Thyroid gland (tissue), 4 donors: ENCODE results near the gene MSANTD4. TPM values are rescaled to one million over a fixed set of nuclear protein-coding genes. Genes with fewer than 3 reads are reported as not detected.

ENCODE experiments used
- DNase-seq, 2 donors: peaks; one replicate each; pipeline ENCODE4 v3.0.0-alpha.2; 2019
- H3K27ac ChIP-seq, 3 donors: fragments of 200-600 bp; sonication (generic); 1 replicate in 2 of 3; 2 replicates in 1 of 3; pipeline ENCODE4 v1.5.1; 2016 to 2019; ENCODE audit warnings: mild to moderate bottlenecking in 1 of 3, moderate library complexity in 1 of 3
- H3K27me3 ChIP-seq: fragments of 200-600 bp; sonication (generic); one replicate; pipeline ENCODE4 v1.5.1; 2019
- H3K36me3 ChIP-seq, 2 donors: fragments of 200-600 bp; sonication (generic); one replicate each; pipeline ENCODE4 v1.5.1; 2016 to 2019
- H3K4me1 ChIP-seq, 2 donors: fragments of 200-600 bp; sonication (generic); one replicate each; pipeline ENCODE4 v1.5.1; 2017 to 2019
- H3K4me3 ChIP-seq, 3 donors: fragments of 200-600 bp; sonication (generic); replicated peaks in 1 of 3; 1 replicate in 2 of 3; 2 replicates in 1 of 3; pipeline ENCODE4 v1.5.1; 2016; ENCODE audit warnings: mild to moderate bottlenecking in 1 of 3
- H3K9me3 ChIP-seq: fragments of 200-600 bp; sonication (generic); one replicate; pipeline ENCODE4 v1.5.1; 2017
- POLR2A ChIP-seq, 2 donors: fragments of 450-650 bp; IDR thresholded peaks; one replicate each; pipeline ENCODE4 v1.6.1; 2017; ENCODE audit warnings: antibody characterized with exemption in 2 of 2, mild to moderate bottlenecking in 2 of 2, moderate library complexity in 1 of 2
- WGBS, 2 donors: methylation state at CpG; one replicate each; pipeline ENCODE4 v1.1.5; 2017; 5-methylcytosine and 5-hydroxymethylcytosine counted together
- intact Hi-C: fragments of 100-400 bp; cut with DNase I; formaldehyde crosslinking; loops from one replicate; pipeline ENCODE4 v1.15.1; 2023
- total RNA-seq, 4 donors: library from RNA; depleted of rRNA; stranded (reverse); fragments of >200 nt; gene quantifications; one replicate each; pipeline ENCODE4 v1.2.3, GENCODE V29; 2016
- TF ChIP-seq, protein P1 (sequence below), 6 experiments: fragments of 200-600 bp in 3 of 6; fragments of 450-650 bp in 3 of 6; sonication (generic) in 3 of 6; IDR thresholded peaks; one replicate each; pipeline ENCODE4 v1.5.1; 2016 to 2019; ENCODE audit warnings: antibody characterized with exemption in 6 of 6, mild to moderate bottlenecking in 2 of 6, inconsistent platforms in 1 of 6, moderate library complexity in 1 of 6

MSANTD4 gene
- 10 to 100 TPM; 21.5 to 32.8 (median 30.5) TPM for total RNA-seq

DNA sequence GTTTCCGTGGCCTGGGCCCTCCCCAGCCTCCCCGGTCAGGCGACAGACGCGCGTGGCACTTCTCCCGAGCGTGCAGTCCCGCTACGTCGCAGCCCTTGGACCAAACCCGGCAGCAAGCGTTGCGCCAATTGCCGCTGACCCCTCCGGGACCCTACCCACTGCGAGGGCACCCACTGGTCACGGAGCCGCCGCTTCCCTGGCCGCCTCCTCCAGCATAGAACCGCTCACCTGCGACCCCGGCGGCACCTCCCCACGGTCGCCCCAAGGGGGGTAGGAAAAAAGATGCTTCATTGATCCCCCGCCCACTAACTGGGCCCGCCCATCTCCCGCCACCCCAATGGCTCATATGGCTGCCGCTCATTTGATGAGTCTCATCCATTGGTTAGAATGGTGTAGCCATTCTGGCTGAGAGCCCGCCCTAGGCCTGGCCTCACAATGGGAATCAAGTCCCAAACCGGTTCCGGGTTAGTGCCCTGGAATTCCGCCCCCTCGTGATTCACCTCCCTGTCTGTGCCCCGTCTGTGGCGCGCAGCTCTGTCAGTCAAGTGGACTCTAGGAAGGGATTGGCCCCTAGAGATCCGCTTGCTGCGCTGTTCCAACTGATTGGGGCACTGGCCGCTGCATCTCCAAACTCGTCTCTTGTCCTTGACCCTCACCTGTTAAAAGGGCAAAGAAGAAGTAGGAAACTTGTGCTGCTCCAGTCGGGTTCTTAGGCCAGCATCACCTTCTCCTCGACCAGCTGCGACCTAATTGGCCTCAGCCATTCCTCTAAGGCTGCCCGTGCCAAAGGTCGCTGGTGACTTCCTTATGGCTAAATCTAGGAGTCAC is at the start of gene MSANTD4:
Gene MSANTD4, minus strand, starts transcription at position 274 of the 828 bp plus-strand sequence. CDS start 11,323 bp downstream, outside the sequence.
- DNase-seq = peak; percentile 100
- Histone ChIP-seq H3K9me3 (no peaks in the 10 kb centered on the region), H3K4me3 (peak within 1 kb of the TSS; percentile 60 to 71 (median 64)), H3K27me3 (no peaks in the 10 kb centered on the region), H3K4me1 (peaks cover 20 to 21% of the 10 kb centered on the region in 2 donors), H3K27ac (peak within 1 kb of the TSS in 2 of 3 donors; percentile 54 to 73), H3K36me3 (no peaks in the 10 kb centered on the region)
- TF ChIP-seq, protein P1, sequence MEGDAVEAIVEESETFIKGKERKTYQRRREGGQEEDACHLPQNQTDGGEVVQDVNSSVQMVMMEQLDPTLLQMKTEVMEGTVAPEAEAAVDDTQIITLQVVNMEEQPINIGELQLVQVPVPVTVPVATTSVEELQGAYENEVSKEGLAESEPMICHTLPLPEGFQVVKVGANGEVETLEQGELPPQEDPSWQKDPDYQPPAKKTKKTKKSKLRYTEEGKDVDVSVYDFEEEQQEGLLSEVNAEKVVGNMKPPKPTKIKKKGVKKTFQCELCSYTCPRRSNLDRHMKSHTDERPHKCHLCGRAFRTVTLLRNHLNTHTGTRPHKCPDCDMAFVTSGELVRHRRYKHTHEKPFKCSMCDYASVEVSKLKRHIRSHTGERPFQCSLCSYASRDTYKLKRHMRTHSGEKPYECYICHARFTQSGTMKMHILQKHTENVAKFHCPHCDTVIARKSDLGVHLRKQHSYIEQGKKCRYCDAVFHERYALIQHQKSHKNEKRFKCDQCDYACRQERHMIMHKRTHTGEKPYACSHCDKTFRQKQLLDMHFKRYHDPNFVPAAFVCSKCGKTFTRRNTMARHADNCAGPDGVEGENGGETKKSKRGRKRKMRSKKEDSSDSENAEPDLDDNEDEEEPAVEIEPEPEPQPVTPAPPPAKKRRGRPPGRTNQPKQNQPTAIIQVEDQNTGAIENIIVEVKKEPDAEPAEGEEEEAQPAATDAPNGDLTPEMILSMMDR (IDR thresholded peaks at IDR 0.05) = peak in 1 of 6 experiments; percentile 20
- peak in 1 of 2 donors; percentile 54 for TF ChIP-seq POLR2A (IDR thresholded peaks at IDR 0.05)
- 1 to 3% methylated on average over 27 to 40 of the region's 48 CpGs for WGBS, 2 donors
- intact Hi-C loops = loop anchor here (10.0 kb wide), 1 partner anchor 53 kb away; the partner anchor contains the start of genes AASDHPPT and KBTBD3

DNA sequence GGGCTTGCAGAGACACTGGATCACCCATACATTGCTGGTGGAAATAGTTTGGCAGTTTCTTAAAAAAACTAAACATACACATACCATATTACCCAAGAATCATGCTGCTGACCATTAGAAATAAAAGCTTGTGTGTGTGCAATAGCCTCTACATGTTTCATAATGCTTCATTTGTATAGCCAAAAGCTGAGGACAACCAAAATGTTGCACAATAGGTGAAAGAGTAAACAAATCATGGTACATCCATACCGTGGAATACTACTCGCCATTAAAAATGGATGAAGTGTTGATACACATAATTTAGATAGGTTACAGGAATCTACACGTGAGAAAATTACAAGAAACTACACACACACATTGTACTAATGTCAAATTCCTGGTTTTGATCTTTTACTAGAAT is 48.6 kb upstream of the MSANTD4 start:
- no peaks in the 10 kb centered on the region for H3K4me1 ChIP-seq

DNA sequence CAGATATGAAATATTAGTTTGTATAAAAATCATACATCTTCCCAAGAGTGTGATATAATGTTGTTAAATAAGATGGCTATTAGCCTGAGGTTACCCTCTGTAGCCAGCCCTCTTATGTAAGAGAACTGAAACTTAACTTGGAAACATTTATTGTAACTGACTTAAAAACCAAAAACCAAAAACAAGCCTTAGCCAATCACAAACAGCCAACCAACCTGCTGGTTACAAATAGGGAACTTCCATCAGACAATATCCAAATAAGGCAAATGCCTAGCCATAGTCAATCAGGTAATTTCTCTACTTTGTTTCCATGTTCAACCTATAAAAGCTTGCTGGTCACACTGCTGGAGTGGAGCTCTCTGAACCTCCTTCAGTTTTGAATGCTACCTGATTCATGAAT is 41.0 kb upstream of the MSANTD4 start:
- no peak overlapping the region for H3K27ac ChIP-seq
- H3K36me3 ChIP-seq = no peaks in the 10 kb centered on the region
- H3K4me1 ChIP-seq = no peaks in the 10 kb centered on the region
- no peak overlapping the region for H3K4me3 ChIP-seq
- intact Hi-C loops = no loop called here
- no peak for TF ChIP-seq POLR2A (IDR thresholded peaks at IDR 0.05)
- TF ChIP-seq, protein P1 (IDR thresholded peaks at IDR 0.05) = no peak
- H3K9me3 ChIP-seq = no peaks in the 10 kb centered on the region
- DNase-seq = no peak
- H3K27me3 ChIP-seq = no peaks in the 10 kb centered on the region

More for the DNA sequence above, 48.6 kb upstream of the MSANTD4 start:
- Histone ChIP-seq H3K27ac (no peak overlapping the region), H3K36me3 (no peaks in the 10 kb centered on the region), H3K4me3 (no peak overlapping the region), H3K27me3 (no peaks in the 10 kb centered on the region), H3K9me3 (no peaks in the 10 kb centered on the region)
- intact Hi-C loops = loop anchor here (10.0 kb wide), 1 partner anchor 46 kb away; the partner anchor contains the start of gene MSANTD4
- WGBS, 2 donors = 86 to 92% methylated on average over 3 of the region's 3 CpGs
- no peak for DNase-seq
- TF ChIP-seq POLR2A (IDR thresholded peaks at IDR 0.05) = no peak
- TF ChIP-seq, protein P1 (IDR thresholded peaks at IDR 0.05) = no peak

- H3K4me3 ChIP-seq = no peak overlapping the region
- WGBS, 2 donors = 94 to 95% methylated on average over 1 of the region's 1 CpG
- no peaks in the 10 kb centered on the region for H3K36me3 ChIP-seq
- intact Hi-C loops = no loop called here
- no peaks in the 10 kb centered on the region for H3K27me3 ChIP-seq
- no peaks in the 10 kb centered on the region for H3K4me1 ChIP-seq
- no peaks in the 10 kb centered on the region for H3K9me3 ChIP-seq
- TF ChIP-seq POLR2A (IDR thresholded peaks at IDR 0.05) = no peak
- TF ChIP-seq, protein P1 (IDR thresholded peaks at IDR 0.05) = no peak
- no peak overlapping the region for H3K27ac ChIP-seq
- no peak for DNase-seq
These were observed 40.2 kb upstream of the MSANTD4 start for GRCh38 chr11:106061954-106062949.
